HG02759 (cell line): Measurements from ENCODE around the gene EGFR.
A peak's percentile ranks its signal among the peaks of the same experiment; 100 is the strongest.

ENCODE experiments used
- ATAC-seq: cut with Tn5 transposase; IDR thresholded peaks from one replicate; pipeline ENCODE4 v1.9.1; 2021; ENCODE audit warnings: mild to moderate bottlenecking, moderate library complexity; ENCODE audit not compliant: unreplicated experiment

Gene EGFR

DNA sequence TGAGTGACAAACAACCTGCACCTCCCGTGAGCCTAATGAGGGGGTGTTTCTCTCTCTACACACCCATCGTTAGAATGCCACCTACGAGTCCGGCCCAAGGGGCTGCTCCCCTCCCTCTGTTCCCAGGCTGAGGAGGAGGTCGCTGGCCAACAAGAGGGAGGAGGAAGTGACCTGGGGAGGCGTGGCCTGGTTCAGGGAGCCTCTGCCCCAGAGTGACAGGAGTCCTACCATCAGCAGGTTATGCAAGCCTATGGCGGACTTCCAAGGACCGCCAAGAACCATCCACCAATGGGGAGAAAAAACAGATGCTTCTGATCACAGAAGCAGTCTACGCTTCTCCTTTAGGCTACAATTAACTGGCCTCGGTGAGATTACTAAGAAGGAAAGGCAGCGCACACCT, 12.3 kb upstream of the EGFR start:
- ATAC-seq, result no peak

DNA sequence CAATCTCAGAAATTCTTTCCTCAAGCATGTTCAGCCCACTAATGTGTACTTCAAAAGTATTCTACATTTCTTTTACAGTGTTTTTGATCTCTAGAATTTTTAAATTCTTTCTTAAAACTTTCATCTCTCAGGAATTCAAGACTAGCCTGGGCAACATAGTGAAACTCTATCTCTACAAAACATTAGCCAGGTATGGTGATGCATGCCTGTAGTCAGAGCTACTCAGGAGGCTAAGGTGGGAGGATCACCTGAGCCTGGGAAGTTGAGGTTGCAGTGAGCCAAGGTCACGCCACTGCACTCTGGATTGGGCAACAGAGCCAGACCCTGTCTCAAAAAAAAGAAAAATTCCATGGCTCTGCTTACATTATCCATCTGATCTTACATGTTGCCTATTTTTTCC, 5.0 kb upstream of the EGFR start:
- no peak for ATAC-seq

- no peak for ATAC-seq
Observed at GRCh38 chr7:55016061-55016745, 2.6 kb upstream of the EGFR start.

DNA sequence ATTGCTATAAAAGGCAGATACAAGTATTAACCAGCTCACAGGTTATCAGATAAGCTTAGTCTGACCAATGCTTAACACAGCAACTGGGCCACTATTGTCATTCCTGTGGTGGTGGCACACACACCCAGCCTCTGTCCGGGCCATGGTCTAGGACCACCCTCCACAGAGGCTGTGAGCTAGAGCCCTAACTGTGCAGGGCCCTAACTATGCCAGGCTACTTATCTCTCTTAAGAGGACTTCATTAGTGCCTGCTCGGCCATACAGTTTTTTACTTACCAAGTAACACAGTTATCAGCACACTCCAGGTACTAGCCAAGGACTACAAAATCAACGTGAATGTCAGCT, 2.1 kb upstream of the EGFR start:
- ATAC-seq, result no peak

DNA sequence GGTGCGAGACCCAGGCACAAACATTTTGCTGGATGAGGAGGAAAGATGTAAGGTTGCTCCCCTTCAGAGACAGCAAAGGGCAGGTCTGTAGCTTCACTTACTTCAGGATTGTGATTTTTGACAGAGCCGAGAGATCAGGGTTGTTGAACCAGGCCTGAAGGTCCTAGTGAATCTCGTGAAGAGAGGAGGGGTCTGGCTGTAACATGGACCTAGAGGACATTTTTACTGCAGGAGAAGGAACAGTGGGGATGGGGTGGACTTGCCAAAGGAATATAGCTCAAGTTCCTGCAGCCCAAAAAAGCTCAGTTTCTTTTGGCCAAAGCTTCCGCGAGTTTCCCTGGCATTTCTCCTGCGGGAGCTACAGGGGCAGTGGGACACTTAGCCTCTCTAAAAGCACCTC, 976 bp upstream of the EGFR start:
- no peak for ATAC-seq

GRCh38 chr7:55019191-55019690, 424 bp downstream of the EGFR start:
- peak; percentile 32 for ATAC-seq

- ATAC-seq, result peak; percentile 20
Observed at GRCh38 chr7:55019691-55020465, 1.1 kb downstream of the EGFR start.

DNA sequence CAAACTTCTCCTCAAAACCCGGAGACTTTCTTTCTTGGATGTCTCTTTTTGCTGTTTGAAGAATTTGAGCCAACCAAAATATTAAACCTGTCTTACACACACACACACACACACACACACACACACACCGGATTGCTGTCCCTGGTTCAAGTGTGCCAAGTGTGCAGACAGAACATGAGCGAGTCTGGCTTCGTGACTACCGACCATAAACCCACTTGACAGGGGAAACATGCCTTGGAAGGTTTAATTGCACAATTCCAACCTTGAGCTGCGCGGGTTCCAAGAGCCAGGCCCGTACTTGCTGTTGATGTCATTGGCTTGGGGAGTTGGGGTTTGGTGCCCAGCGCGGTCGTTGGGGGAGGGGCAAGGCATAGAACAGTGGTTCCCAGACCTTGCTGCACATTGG, 1.7 kb downstream of the EGFR start:
- ATAC-seq, result no peak

GRCh38 chr7:55021053-55021452, 2.2 kb downstream of the EGFR start:
- no peak for ATAC-seq

DNA sequence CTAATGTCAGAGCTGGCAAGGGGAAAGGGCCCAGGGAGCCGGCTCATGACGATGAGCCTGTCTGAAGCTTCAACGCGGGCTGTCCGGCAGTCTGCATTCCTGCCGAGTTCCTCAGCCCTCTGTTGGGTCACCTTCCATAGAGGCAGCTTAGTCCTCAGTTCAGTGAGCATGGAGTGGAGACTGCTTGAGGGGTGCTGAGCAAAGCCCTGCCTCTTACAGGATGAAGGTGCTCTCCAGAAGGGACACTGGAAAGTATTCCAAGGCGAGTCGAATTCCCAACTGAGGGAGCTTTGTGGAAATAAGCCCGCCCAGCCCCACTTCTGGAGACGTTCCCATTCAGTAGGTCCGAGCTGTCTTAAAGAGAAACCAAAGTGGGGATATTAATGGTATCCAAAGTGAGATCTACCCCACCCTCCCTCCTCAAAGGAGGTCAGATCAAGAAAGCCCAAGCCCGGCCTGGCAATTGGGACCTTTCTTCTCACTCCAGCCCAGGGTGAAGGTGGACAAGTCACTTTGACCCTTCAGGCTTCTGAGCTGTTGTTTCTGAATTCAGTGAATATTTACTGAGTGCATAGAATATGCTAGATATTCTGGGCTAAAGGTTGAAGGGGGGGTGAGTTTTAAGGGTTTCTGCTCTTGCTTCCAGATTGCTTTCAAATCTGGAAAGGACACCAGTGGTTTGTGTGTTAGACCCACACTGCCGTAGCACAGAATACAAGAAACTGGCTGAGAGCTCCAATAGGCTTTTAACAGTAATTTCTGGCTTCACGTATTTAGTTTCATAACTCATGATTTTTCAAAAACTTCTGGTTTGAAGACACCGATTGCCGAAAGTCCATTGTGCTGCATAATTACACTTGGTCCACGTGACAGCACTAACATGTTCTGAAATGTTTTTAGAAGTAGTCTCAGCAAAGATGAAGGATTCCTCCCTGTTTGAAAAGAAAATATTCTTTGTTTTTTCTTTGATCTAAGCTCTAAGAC, 3.5 kb downstream of the EGFR start:
- no peak for ATAC-seq

GRCh38 chr7:55023841-55024505, 5.2 kb downstream of the EGFR start:
- no peak for ATAC-seq

DNA sequence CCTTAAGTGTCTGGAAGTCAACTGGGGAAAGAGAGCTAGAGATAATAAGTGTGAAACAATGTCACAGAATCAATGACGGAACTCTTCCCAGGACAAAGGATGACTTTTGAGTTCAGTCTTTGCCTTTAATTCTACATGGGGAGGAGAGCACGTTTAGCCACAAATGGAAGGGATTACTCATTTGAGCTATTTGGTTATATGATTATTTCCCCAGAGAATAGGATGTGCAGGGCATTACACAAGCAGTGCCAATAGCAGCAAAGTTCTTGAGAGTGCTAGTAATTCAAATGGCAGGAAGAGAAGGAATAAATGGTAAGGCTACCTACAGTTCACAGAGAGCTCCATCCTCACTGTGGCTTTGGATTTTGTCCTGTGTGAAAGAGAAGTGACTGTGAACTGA, 6.0 kb downstream of the EGFR start:
- no peak for ATAC-seq

- ATAC-seq, result no peak
Observed at GRCh38 chr7:55026086-55026790, 7.4 kb downstream of the EGFR start.

GRCh38 chr7:55026867-55027490, 8.2 kb downstream of the EGFR start:
- ATAC-seq, result no peak

- no peak for ATAC-seq
Observed at GRCh38 chr7:55028011-55028410, 9.2 kb downstream of the EGFR start.

GRCh38 chr7:55030314-55030713, 11.5 kb downstream of the EGFR start:
- ATAC-seq, result no peak

DNA sequence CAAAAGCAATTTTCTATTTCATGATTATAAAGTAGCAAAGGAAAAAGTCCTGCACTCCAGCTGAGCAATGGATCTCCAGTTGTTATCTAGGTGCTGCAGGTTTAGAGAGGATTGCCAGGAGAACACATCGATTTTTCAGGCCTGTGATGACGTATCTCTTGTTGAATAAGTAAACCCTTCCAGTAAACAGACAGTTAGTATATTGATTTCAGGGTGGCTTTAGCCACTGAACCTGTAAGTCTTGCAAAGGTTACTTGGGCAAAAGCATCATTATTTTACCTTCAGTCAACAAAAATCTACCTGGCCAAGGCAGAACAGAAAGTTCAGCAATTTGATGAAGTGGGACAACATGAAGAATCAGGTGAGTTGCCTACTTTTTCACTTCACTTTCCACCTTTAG, 12.3 kb downstream of the EGFR start:
- no peak for ATAC-seq

GRCh38 chr7:55032069-55032699, 13.4 kb downstream of the EGFR start:
- no peak for ATAC-seq

GRCh38 chr7:55033236-55033846, 14.5 kb downstream of the EGFR start:
- no peak for ATAC-seq
